Endothelial cell of umbilical vein (primary cell): Measurements from ENCODE around the gene RYR1. TPM values are rescaled to one million over a fixed set of nuclear protein-coding genes. Genes with fewer than 3 reads are reported as not detected.

ENCODE experiments used
- BruUV-seq: library from RNA; stranded (reverse); fragments of 400-500 nt; replicated peaks from 2 replicates; lab custom pipeline; 2021; lab: Mats Ljungman, UMichigan
- CTCF ChIA-PET: fragments of 300-600, 350-600 bp; sonication (Branson Sonifier 250); formaldehyde crosslinking; loops from one replicate; lab custom pipeline; 2021; ENCODE audit warnings: antibody characterized with exemption, inconsistent platforms; lab: Charles Lee
- POLR2A ChIA-PET: fragments of 300-600, 350-600 bp; sonication (Branson Sonifier 250); formaldehyde crosslinking; loops from one replicate; lab custom pipeline; 2021; ENCODE audit warnings: antibody characterized with exemption, inconsistent platforms; lab: Charles Lee
- DNase-seq: peaks from one replicate; pipeline ENCODE4 v3.0.0-alpha.2; 2011; ENCODE audit warnings: low read depth, low spot score
- FAIRE-seq: peaks from 2 replicates; lab custom pipeline; 2011; peaks lifted over from hg19 to GRCh38; lab: Jason Lieb, UNC
- H2AFZ ChIP-seq: 2 replicates; pipeline ENCODE4 v1.6.0; 2012; ENCODE audit warnings: low read depth, low read length, control low read depth, inconsistent platforms
- H3K27ac ChIP-seq: 2 replicates; pipeline ENCODE4 v1.5.1; 2011; ENCODE audit warnings: low read depth, mild to moderate bottlenecking, control low read depth, low read length, moderate library complexity; ENCODE audit not compliant: insufficient read depth
- H3K27me3 ChIP-seq, 2 experiments: 2 replicates each; pipeline versions ENCODE4 v1.6.0 to v1.6.1; 2011; ENCODE audit warnings: low read length in 2 of 2, mixed read lengths in 1 of 2; ENCODE audit not compliant: control insufficient read depth in 2 of 2, insufficient read depth in 2 of 2
- H3K36me3 ChIP-seq, 2 experiments: 2 replicates in 1 of 2; 3 replicates in 1 of 2; pipeline ENCODE4 v1.5.1; 2011; ENCODE audit warnings: low read length in 2 of 2, mild to moderate bottlenecking in 1 of 2, moderate library complexity in 1 of 2; ENCODE audit not compliant: control insufficient read depth in 2 of 2, insufficient read depth in 2 of 2; ENCODE audit errors: extremely low read depth in 1 of 2
- H3K4me1 ChIP-seq: 3 replicates; pipeline ENCODE4 v1.5.1; 2011; ENCODE audit warnings: mild to moderate bottlenecking, low read length; ENCODE audit not compliant: control insufficient read depth, insufficient read depth; ENCODE audit errors: extremely low read depth
- H3K4me2 ChIP-seq: 2 replicates; pipeline ENCODE4 v1.6.1; 2011; ENCODE audit warnings: low read length, control low read depth, mixed read lengths; ENCODE audit not compliant: insufficient read depth
- H3K4me3 ChIP-seq, 3 experiments: fragments of 200-600 bp in 1 of 3; sonication (generic), shearing (Covaris generic) in 1 of 3; replicated peaks in 1 of 3; 2 replicates each; pipeline ENCODE4 v1.5.1; 2011 to 2016; ENCODE audit warnings: control low read depth in 3 of 3, low read length in 3 of 3, mild to moderate bottlenecking in 2 of 3, inconsistent platforms in 1 of 3, low read depth in 1 of 3, moderate library complexity in 1 of 3; ENCODE audit not compliant: insufficient read depth in 1 of 3
- H3K79me2 ChIP-seq: 2 replicates; pipeline ENCODE4 v1.6.0; 2012; ENCODE audit warnings: low read length, inconsistent platforms; ENCODE audit not compliant: control insufficient read depth, insufficient read depth
- H3K9ac ChIP-seq: replicated peaks from 2 replicates; pipeline ENCODE3; 2011; ENCODE audit warnings: low read length, control low read depth; ENCODE audit not compliant: insufficient read depth; ENCODE audit errors: extremely low read depth
- H3K9me1 ChIP-seq: replicated peaks from 3 replicates; pipeline ENCODE4 v1.6.0; 2011; ENCODE audit warnings: mild to moderate bottlenecking, low read length; ENCODE audit not compliant: control insufficient read depth, insufficient read depth; ENCODE audit errors: extremely low read depth
- H3K9me3 ChIP-seq: replicated peaks from 2 replicates; pipeline ENCODE4 v1.5.1; 2012; ENCODE audit warnings: low read length, inconsistent platforms; ENCODE audit not compliant: control insufficient read depth, insufficient read depth
- H4K20me1 ChIP-seq: replicated peaks from 2 replicates; pipeline ENCODE3; 2011; ENCODE audit warnings: mild to moderate bottlenecking, low read length; ENCODE audit not compliant: control insufficient read depth, insufficient read depth; ENCODE audit errors: extremely low read depth
- CTCF ChIP-seq, 2 donors: IDR thresholded peaks; 1 replicate in 1 of 2; 2 replicates in 1 of 2; pipeline ENCODE4 v1.5.1; 2011; ENCODE audit warnings: low read length in 2 of 2, mild to moderate bottlenecking in 2 of 2, moderate library complexity in 2 of 2, control low read depth in 1 of 2, inconsistent platforms in 1 of 2, low read depth in 1 of 2; ENCODE audit not compliant: insufficient read depth in 1 of 2; ENCODE audit errors: extremely low read depth in 1 of 2
- EZH2 ChIP-seq: IDR thresholded peaks from 2 replicates; pipeline ENCODE4 v1.6.1; 2012; ENCODE audit warnings: borderline replicate concordance, low read depth, mild to moderate bottlenecking, moderate library complexity, low read length, inconsistent platforms; ENCODE audit not compliant: severe bottlenecking
- FOS ChIP-seq: IDR thresholded peaks from 2 replicates; pipeline ENCODE4 v1.6.1; 2011; ENCODE audit warnings: mild to moderate bottlenecking, low read length, moderate library complexity, borderline replicate concordance; ENCODE audit not compliant: insufficient read depth
- GATA2 ChIP-seq: IDR thresholded peaks from 2 replicates; pipeline ENCODE4 v1.7.0; 2011; ENCODE audit warnings: low read depth, mild to moderate bottlenecking, moderate library complexity, mixed read lengths, low read length; ENCODE audit not compliant: insufficient read length, insufficient read depth
- JUN ChIP-seq: IDR thresholded peaks from 2 replicates; pipeline ENCODE4 v1.6.1; 2011; ENCODE audit warnings: borderline replicate concordance, low read depth; ENCODE audit not compliant: insufficient read length, insufficient read depth
- MAX ChIP-seq: IDR thresholded peaks from 2 replicates; pipeline ENCODE4 v1.6.1; 2011; ENCODE audit not compliant: insufficient read depth, insufficient read length
- MYC ChIP-seq: IDR thresholded peaks from one replicate; pipeline ENCODE4 v1.6.1; 2011; ENCODE audit warnings: mild to moderate bottlenecking, low read depth, low read length
- POLR2A ChIP-seq: IDR thresholded peaks from 2 replicates; pipeline ENCODE4 v1.6.1; 2012; ENCODE audit warnings: low read depth, mild to moderate bottlenecking, control low read depth, low read length
- POLR2AphosphoS5 ChIP-seq: IDR thresholded peaks from 2 replicates; pipeline ENCODE4 v1.6.1; 2012; ENCODE audit warnings: low read depth, mild to moderate bottlenecking, control low read depth, low read length, moderate library complexity; ENCODE audit not compliant: insufficient read depth
- dilution Hi-C: fragments of 300-500 bp; cut with MboI; formaldehyde crosslinking; loops from one replicate; pipeline ENCODE4 v1.15.0; 2019; ENCODE audit warnings: low sequenced_read_pairs; ENCODE audit not compliant: extremely low pct_ligation_motif_present
- intact Hi-C: fragments of 100-400 bp; cut with micrococcal nuclease; formaldehyde crosslinking; loops from one replicate; pipeline ENCODE4 v1.10.0; 2022
- polyA plus RNA-seq, 4 experiments: library from polyadenylated mRNA; depleted of rRNA in 3 of 4; stranded (reverse) in 3 of 4; unstranded in 1 of 4; fragments of >200 nt; gene quantifications; 2 replicates each; pipeline versions ENCODE4 v1.2.1 to v1.2.3, GENCODE V29; 2011 to 2012; ENCODE audit warnings: missing spikeins in 1 of 4
- total RNA-seq: library from RNA; stranded (reverse); gene quantifications from 2 replicates; pipeline ENCODE4 v1.2.3, GENCODE V29; 2021

The RYR1 gene
- total and polyA plus RNA-seq, 2 donors (not counting 3 experiments of a cell fraction or from before 2014, with no cell fraction given): under 0.01 to 0.02 TPM

DNA sequence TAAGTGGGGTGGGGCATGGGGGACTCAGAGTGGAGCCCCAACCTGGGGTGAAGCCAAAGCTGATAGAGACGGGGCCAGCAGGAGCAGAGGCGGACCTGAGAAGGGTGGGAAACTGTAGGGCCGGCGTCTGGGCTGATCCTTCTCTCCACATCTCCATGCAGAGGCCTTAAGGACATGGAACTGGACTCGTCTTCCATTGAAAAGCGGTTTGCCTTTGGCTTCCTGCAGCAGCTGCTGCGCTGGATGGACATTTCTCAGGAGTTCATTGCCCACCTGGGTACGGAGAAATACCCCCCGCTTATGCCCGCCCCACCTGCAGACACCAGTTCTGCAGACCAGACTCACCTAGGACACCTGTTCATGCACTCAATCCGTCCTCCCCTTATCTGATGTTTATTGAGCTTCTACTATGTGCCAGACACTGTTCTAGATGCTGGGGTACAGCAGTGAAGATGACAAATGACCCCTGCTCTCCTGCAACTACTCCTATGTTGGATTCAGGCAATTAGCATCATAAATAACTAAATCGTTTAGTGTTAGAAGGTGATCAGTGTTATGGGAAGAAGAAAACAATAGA lies 74.1 kb downstream of the RYR1 start:
- no peak for TF ChIP-seq GATA2
- no peak for TF ChIP-seq POLR2A
- no peak for TF ChIP-seq FOS
- no peak for TF ChIP-seq EZH2
- TF ChIP-seq MYC: no peak
- TF ChIP-seq MAX: no peak
- TF ChIP-seq JUN: no peak
- no peak for TF ChIP-seq POLR2AphosphoS5
- no peak for TF ChIP-seq CTCF (IDR thresholded peaks at IDR 0.05; ENCODE audit: extremely low read depth in 1 of 2, insufficient read depth in 1 of 2, low read depth in 1 of 2, low read length in 2 of 2)
- Histone ChIP-seq H3K4me1 (no peaks in the 10 kb centered on the region), H4K20me1 (no peaks in the 10 kb centered on the region), H3K79me2 (no peaks in the 10 kb centered on the region), H3K27ac (no peak overlapping the region), H2AFZ (peak overlapping the region; percentile 29), H3K4me3 (no peak overlapping the region), H3K4me2 (no peak overlapping the region), H3K9me1 (no peaks in the 10 kb centered on the region), H3K27me3 (no peaks in the 10 kb centered on the region), H3K36me3 (no peaks in the 10 kb centered on the region), H3K9me3 (no peaks in the 10 kb centered on the region), H3K9ac (no peak overlapping the region)
- CTCF ChIA-PET: interaction anchor here (1.2 kb wide), 1 partner anchor 8 kb away, joined by 7 read pairs; no protein-coding TSS in a partner anchor
- FAIRE-seq (no peak), DNase-seq (no peak)
- no TSS peak for BruUV-seq
- dilution Hi-C loops: no loop called here
- POLR2A ChIA-PET: interaction anchor here (0.7 kb wide), 1 partner anchor 118 kb away, joined by 3 read pairs; no protein-coding TSS in a partner anchor
- intact Hi-C loops: no loop called here
